HepG2 (cell line): Measurements from ENCODE around the gene FAT1. TPM values are rescaled to one million over a fixed set of nuclear protein-coding genes. Genes with fewer than 3 reads are reported as not detected.
A peak's percentile ranks its signal among the peaks of the same experiment; 100 is the strongest.

Experiments
- CREB1 ChIP-seq, 2 experiments: fragments of 450-650 bp in 1 of 2; IDR thresholded peaks; 2 replicates each; pipeline ENCODE4 v1.6.1; 2016 to 2017; ENCODE audit warnings: control low read depth in 1 of 2, mild to moderate bottlenecking in 1 of 2, missing compliant biosample characterization in 1 of 2, missing genetic modification characterization in 1 of 2
- KAT8 ChIP-seq: IDR thresholded peaks from 2 replicates; pipeline ENCODE4 v1.6.1; 2016; ENCODE audit warnings: missing genetic modification reagents, missing compliant biosample characterization
- MYPOP ChIP-seq: sonication (generic); formaldehyde crosslinking; IDR thresholded peaks from 2 replicates; pipeline ENCODE4 v1.8.1; 2023; ENCODE audit warnings: mild to moderate bottlenecking, moderate library complexity, missing genetic modification reagents
- RBFOX2 ChIP-seq: fragments of 200-400 bp; formaldehyde crosslinking; IDR thresholded peaks from 2 replicates; pipeline ENCODE4 v1.6.1; 2017; ENCODE audit warnings: low read depth, mild to moderate bottlenecking, low read length
- SIX4 ChIP-seq: sonication (generic); formaldehyde crosslinking; IDR thresholded peaks from 2 replicates; pipeline ENCODE4 v1.4.0; 2020; ENCODE audit warnings: missing genetic modification reagents
- SKI ChIP-seq: fragments of 450-650 bp; IDR thresholded peaks from one replicate; pipeline ENCODE4 v1.6.1; 2018; ENCODE audit warnings: mild to moderate bottlenecking; ENCODE audit not compliant: partially characterized antibody
- TEAD2 ChIP-seq: sonication (generic); formaldehyde crosslinking; IDR thresholded peaks from 2 replicates; pipeline ENCODE4 v1.9.0; 2021; ENCODE audit warnings: missing genetic modification reagents
- TGIF2 ChIP-seq: IDR thresholded peaks from 2 replicates; pipeline ENCODE4 v1.6.1; 2016; ENCODE audit warnings: control low read depth, missing compliant biosample characterization
- ZNF18 ChIP-seq: sonication (generic); formaldehyde crosslinking; IDR thresholded peaks from 2 replicates; pipeline ENCODE4 v1.8.0; 2022; ENCODE audit warnings: mild to moderate bottlenecking, missing genetic modification reagents; ENCODE audit not compliant: insufficient replicate concordance
- ZNF180 ChIP-seq: sonication (generic); formaldehyde crosslinking; IDR thresholded peaks from 2 replicates; pipeline ENCODE4 v1.4.0; 2020; ENCODE audit warnings: low read depth, missing genetic modification reagents, borderline replicate concordance
- ZNF260 ChIP-seq: sonication (generic); formaldehyde crosslinking; IDR thresholded peaks from 2 replicates; pipeline ENCODE4 v1.4.0; 2020; ENCODE audit warnings: missing genetic modification reagents, low read depth, mild to moderate bottlenecking, borderline replicate concordance
- polyA plus RNA-seq, 8 experiments: library from polyadenylated mRNA; depleted of rRNA in 3 of 8; stranded (reverse) in 7 of 8; unstranded in 1 of 8; fragments of >200 nt; fragmentation: Illumina TruSeq in 4 of 8; extraction: Trizol in 4 of 8; gene quantifications; 2 replicates each; pipeline versions ENCODE4 v1.2.1 to v1.2.3, GENCODE V29; 2011 to 2016; ENCODE audit warnings: low read depth in 4 of 8, missing spikeins in 1 of 8, mixed read lengths in 1 of 8; ENCODE audit not compliant: insufficient read depth in 1 of 8
- total RNA-seq, 5 experiments: library from RNA; depleted of rRNA; stranded (reverse); fragments of >200 nt; fragmentation: Illumina TruSeq; extraction: Trizol; gene quantifications; 2 replicates each; pipeline ENCODE4 v1.2.3, GENCODE V29; 2016; ENCODE audit warnings: low read depth in 1 of 5
- TF ChIP-seq, protein P1 (sequence below), 2 experiments: fragments of 450-650 bp in 1 of 2; sonication (generic) in 1 of 2; formaldehyde crosslinking in 1 of 2; IDR thresholded peaks; 2 replicates each; pipeline versions ENCODE4 v1.6.1 to v1.8.0; 2016 to 2022; ENCODE audit warnings: antibody characterized with exemption in 1 of 2, mild to moderate bottlenecking in 1 of 2, missing genetic modification reagents in 1 of 2
- TF ChIP-seq, protein P2 (sequence below): sonication (generic); formaldehyde crosslinking; IDR thresholded peaks from 2 replicates; pipeline ENCODE4 v1.4.0; 2020; ENCODE audit warnings: missing genetic modification reagents, borderline replicate concordance

FAT1 gene
- total and polyA plus RNA-seq, 2 of the 13 experiments (the other 11 are each of a cell fraction or from before 2014, with no cell fraction given): 185 to 216 TPM

DNA sequence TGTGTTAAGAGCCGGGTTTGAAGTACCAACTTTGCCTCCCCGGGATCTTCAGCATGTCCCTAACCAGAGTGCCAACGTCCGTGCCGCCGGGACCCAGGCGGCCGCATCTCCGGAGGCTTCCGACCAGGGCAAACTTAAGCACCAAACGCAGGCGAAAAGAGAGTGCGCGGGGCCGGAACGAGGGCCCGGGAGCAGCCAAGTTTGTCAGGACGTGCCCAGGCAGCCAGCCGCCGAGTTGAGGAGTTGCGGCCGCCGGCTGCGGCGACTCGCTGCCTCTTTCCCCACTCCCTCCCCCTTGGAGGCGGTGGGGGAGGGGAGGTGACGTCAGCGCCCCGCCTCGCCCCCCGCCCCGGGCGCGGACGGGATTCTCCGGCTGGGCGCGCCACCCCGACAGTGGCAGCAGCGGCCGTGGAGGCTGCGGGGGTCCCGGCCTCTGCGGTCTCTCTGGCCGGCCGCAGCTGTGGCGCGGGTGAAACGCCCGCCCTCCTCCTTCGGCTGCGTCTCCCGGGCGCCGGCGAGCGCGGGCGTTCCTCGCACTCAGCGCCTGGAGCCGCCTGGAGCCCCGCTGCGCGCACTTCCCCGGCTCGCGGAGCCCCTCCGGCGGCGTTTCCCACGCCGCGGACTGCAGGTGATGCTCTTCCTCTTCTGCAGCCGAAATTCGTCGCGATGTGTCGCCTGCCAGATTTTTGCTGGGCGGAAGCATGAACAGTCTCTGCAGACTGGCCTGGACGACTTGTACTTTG, 2.9 kb upstream of the FAT1 start (continued):
- TF ChIP-seq, protein P1, sequence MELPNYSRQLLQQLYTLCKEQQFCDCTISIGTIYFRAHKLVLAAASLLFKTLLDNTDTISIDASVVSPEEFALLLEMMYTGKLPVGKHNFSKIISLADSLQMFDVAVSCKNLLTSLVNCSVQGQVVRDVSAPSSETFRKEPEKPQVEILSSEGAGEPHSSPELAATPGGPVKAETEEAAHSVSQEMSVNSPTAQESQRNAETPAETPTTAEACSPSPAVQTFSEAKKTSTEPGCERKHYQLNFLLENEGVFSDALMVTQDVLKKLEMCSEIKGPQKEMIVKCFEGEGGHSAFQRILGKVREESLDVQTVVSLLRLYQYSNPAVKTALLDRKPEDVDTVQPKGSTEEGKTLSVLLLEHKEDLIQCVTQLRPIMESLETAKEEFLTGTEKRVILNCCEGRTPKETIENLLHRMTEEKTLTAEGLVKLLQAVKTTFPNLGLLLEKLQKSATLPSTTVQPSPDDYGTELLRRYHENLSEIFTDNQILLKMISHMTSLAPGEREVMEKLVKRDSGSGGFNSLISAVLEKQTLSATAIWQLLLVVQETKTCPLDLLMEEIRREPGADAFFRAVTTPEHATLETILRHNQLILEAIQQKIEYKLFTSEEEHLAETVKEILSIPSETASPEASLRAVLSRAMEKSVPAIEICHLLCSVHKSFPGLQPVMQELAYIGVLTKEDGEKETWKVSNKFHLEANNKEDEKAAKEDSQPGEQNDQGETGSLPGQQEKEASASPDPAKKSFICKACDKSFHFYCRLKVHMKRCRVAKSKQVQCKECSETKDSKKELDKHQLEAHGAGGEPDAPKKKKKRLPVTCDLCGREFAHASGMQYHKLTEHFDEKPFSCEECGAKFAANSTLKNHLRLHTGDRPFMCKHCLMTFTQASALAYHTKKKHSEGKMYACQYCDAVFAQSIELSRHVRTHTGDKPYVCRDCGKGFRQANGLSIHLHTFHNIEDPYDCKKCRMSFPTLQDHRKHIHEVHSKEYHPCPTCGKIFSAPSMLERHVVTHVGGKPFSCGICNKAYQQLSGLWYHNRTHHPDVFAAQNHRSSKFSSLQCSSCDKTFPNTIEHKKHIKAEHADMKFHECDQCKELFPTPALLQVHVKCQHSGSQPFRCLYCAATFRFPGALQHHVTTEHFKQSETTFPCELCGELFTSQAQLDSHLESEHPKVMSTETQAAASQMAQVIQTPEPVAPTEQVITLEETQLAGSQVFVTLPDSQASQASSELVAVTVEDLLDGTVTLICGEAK (IDR thresholded peaks at IDR 0.05): no peak
- TF ChIP-seq, protein P1 (CRISPR knock-in tag; IDR thresholded peaks at IDR 0.05): peak; percentile 71; the same call in 1 of the 2 replicates
- TF ChIP-seq ZNF18 (no peak), ZNF260 (CRISPR knock-in tag) (no peak), SKI (peak; percentile 66), MYPOP (CRISPR knock-in tag) (no peak; the same call in 1 of the 2 replicates), TEAD2 (CRISPR knock-in tag) (no peak), KAT8 (CRISPR knock-in tag) (no peak), CREB1 (IDR thresholded peaks at IDR 0.05) (peak; percentile 93), CREB1 (CRISPR knock-in tag; IDR thresholded peaks at IDR 0.05) (peak; percentile 91), SIX4 (CRISPR knock-in tag) (0 out of 2 replicates have a peak, but pooled peaks have one; percentile 18), RBFOX2 (peak; percentile 96), TGIF2 (CRISPR knock-in tag) (peak; percentile 71; the same call in 1 of the 2 replicates), ZNF180 (CRISPR knock-in tag) (no peak)
- TF ChIP-seq, protein P2, sequence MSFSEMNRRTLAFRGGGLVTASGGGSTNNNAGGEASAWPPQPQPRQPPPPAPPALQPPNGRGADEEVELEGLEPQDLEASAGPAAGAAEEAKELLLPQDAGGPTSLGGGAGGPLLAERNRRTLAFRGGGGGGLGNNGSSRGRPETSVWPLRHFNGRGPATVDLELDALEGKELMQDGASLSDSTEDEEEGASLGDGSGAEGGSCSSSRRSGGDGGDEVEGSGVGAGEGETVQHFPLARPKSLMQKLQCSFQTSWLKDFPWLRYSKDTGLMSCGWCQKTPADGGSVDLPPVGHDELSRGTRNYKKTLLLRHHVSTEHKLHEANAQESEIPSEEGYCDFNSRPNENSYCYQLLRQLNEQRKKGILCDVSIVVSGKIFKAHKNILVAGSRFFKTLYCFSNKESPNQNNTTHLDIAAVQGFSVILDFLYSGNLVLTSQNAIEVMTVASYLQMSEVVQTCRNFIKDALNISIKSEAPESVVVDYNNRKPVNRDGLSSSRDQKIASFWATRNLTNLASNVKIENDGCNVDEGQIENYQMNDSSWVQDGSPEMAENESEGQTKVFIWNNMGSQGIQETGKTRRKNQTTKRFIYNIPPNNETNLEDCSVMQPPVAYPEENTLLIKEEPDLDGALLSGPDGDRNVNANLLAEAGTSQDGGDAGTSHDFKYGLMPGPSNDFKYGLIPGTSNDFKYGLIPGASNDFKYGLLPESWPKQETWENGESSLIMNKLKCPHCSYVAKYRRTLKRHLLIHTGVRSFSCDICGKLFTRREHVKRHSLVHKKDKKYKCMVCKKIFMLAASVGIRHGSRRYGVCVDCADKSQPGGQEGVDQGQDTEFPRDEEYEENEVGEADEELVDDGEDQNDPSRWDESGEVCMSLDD (CRISPR knock-in tag): no peak; the same call in 1 of the 2 replicates
